Measurements from ENCODE around the gene MED9.

MED9 gene

DNA sequence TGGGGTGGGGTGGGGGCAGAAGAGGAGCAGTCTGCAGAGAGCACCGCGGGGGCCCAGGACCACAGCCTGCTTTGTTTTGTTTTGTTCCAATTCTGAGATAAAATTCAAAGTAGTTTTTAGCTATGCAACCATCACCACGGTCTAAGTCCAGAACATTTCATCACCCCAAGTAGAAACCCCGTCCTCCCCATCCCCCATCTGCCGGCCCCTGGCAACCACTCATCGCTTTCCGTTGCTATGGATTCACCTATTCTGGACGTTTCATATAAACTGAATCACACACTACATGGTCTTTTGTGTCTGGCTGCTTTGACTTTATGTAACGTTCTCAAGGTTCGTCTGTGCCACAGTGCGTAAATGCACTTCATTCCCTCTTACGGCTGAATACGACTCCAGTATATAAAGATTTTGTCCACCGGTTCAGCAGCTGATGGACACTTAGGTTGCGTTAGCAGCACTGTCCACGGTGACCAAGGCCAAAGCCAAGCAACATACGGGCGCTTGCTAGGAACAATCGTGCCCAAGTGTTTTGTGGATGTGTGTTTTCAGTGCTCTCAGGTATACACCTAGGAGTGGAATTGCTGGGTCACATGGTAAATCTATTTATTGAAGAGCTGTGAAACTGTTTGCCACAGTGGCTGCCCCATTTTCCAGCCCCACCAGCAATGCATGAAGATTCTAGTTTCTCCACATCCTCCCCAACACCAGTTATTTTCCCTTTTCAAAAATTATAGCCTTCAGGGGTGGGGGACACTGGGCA, 47.1 kb downstream of the MED9 start (continued):
- TF ChIP-seq ZBTB48 (tag by site-specific recombination; IDR thresholded peaks at IDR 0.05) (no peak), ZNF423 (tag by site-specific recombination; IDR thresholded peaks at IDR 0.05) (no peak), ZNF140 (tag by site-specific recombination; IDR thresholded peaks at IDR 0.05) (peak; percentile 91), OSR2 (tag by site-specific recombination; IDR thresholded peaks at IDR 0.05) (no peak), EGR2 (tag by site-specific recombination; IDR thresholded peaks at IDR 0.05; ENCODE audit: low read depth) (no peak), SP2 (tag by site-specific recombination; IDR thresholded peaks at IDR 0.05) (no peak), MEIS1 (CRISPR knock-in tag; IDR thresholded peaks at IDR 0.05; ENCODE audit: borderline replicate concordance) (no peak), ZNF202 (tag by site-specific recombination; IDR thresholded peaks at IDR 0.05; ENCODE audit: borderline replicate concordance) (no peak), RBAK (tag by site-specific recombination; IDR thresholded peaks at IDR 0.05) (no peak), ZNF274 (IDR thresholded peaks at IDR 0.05; ENCODE audit: low read length) (no peak), ZNF274 (tag by site-specific recombination; IDR thresholded peaks at IDR 0.05; ENCODE audit: borderline replicate concordance) (no peak), ZNF214 (tag by site-specific recombination; IDR thresholded peaks at IDR 0.05; ENCODE audit: borderline replicate concordance) (no peak), ZNF76 (tag by site-specific recombination; IDR thresholded peaks at IDR 0.05; ENCODE audit: borderline replicate concordance, low read depth) (no peak), ZBTB7A (tag by site-specific recombination; IDR thresholded peaks at IDR 0.05; ENCODE audit: low read depth) (no peak), ZSCAN30 (tag by site-specific recombination; IDR thresholded peaks at IDR 0.05) (no peak), SCRT2 (tag by site-specific recombination; IDR thresholded peaks at IDR 0.05) (no peak), ZSCAN23 (tag by site-specific recombination; IDR thresholded peaks at IDR 0.05) (no peak), ZNF621 (tag by site-specific recombination; IDR thresholded peaks at IDR 0.05) (no peak), ZNF521 (tag by site-specific recombination; IDR thresholded peaks at IDR 0.05) (no peak), ZNF571 (tag by site-specific recombination; IDR thresholded peaks at IDR 0.05) (no peak), ZXDB (tag by site-specific recombination; IDR thresholded peaks at IDR 0.05) (no peak), ZNF791 (tag by site-specific recombination; IDR thresholded peaks at IDR 0.05) (no peak), ZNF830 (tag by site-specific recombination; IDR thresholded peaks at IDR 0.05; ENCODE audit: low read depth) (no peak), ZNF624 (tag by site-specific recombination; IDR thresholded peaks at IDR 0.05) (no peak), SETDB1 (IDR thresholded peaks at IDR 0.05; ENCODE audit: insufficient read length, low read length) (peak; percentile 22), GLIS2 (tag by site-specific recombination; IDR thresholded peaks at IDR 0.05) (0 out of 2 replicates have a peak, but pooled peaks have one; percentile 4), ZNF596 (tag by site-specific recombination; IDR thresholded peaks at IDR 0.05) (no peak), ZNF660 (tag by site-specific recombination; IDR thresholded peaks at IDR 0.05) (no peak), ZNF600 (tag by site-specific recombination; IDR thresholded peaks at IDR 0.05) (peak; percentile 50; the same call in 1 of the 2 replicates), KLF1 (tag by site-specific recombination; IDR thresholded peaks at IDR 0.05) (no peak)
- TF ChIP-seq, protein P1, sequence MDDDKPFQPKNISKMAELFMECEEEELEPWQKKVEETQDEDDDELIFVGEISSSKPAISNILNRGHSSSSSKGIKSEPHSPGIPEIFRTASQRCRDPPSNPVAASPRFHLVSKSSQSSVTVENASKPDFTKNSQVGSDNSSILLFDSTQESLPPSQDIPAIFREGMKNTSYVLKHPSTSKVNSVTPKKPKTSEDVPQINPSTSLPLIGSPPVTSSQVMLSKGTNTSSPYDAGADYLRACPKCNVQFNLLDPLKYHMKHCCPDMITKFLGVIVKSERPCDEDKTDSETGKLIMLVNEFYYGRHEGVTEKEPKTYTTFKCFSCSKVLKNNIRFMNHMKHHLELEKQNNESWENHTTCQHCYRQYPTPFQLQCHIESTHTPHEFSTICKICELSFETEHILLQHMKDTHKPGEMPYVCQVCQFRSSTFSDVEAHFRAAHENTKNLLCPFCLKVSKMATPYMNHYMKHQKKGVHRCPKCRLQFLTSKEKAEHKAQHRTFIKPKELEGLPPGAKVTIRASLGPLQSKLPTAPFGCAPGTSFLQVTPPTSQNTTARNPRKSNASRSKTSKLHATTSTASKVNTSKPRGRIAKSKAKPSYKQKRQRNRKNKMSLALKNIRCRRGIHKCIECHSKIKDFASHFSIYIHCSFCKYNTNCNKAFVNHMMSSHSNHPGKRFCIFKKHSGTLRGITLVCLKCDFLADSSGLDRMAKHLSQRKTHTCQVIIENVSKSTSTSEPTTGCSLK (tag by site-specific recombination; IDR thresholded peaks at IDR 0.05), result no peak
- TF ChIP-seq, protein P2, sequence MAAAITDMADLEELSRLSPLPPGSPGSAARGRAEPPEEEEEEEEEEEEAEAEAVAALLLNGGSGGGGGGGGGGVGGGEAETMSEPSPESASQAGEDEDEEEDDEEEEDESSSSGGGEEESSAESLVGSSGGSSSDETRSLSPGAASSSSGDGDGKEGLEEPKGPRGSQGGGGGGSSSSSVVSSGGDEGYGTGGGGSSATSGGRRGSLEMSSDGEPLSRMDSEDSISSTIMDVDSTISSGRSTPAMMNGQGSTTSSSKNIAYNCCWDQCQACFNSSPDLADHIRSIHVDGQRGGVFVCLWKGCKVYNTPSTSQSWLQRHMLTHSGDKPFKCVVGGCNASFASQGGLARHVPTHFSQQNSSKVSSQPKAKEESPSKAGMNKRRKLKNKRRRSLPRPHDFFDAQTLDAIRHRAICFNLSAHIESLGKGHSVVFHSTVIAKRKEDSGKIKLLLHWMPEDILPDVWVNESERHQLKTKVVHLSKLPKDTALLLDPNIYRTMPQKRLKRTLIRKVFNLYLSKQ (tag by site-specific recombination; IDR thresholded peaks at IDR 0.05; ENCODE audit: borderline replicate concordance), result no peak
- TF ChIP-seq, protein P3, sequence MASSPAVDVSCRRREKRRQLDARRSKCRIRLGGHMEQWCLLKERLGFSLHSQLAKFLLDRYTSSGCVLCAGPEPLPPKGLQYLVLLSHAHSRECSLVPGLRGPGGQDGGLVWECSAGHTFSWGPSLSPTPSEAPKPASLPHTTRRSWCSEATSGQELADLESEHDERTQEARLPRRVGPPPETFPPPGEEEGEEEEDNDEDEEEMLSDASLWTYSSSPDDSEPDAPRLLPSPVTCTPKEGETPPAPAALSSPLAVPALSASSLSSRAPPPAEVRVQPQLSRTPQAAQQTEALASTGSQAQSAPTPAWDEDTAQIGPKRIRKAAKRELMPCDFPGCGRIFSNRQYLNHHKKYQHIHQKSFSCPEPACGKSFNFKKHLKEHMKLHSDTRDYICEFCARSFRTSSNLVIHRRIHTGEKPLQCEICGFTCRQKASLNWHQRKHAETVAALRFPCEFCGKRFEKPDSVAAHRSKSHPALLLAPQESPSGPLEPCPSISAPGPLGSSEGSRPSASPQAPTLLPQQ (tag by site-specific recombination; IDR thresholded peaks at IDR 0.05), result no peak
